NCI-H2107 treated with DMSO at 0.1 percent for 48 hours (cell line): Measurements from ENCODE around the gene CRKL.

Experiments used
- DNase-seq: peaks from one replicate; lab custom pipeline; 2025; ENCODE audit not compliant: unreplicated experiment; lab: John Stamatoyannopoulos, UW

Gene CRKL

DNA sequence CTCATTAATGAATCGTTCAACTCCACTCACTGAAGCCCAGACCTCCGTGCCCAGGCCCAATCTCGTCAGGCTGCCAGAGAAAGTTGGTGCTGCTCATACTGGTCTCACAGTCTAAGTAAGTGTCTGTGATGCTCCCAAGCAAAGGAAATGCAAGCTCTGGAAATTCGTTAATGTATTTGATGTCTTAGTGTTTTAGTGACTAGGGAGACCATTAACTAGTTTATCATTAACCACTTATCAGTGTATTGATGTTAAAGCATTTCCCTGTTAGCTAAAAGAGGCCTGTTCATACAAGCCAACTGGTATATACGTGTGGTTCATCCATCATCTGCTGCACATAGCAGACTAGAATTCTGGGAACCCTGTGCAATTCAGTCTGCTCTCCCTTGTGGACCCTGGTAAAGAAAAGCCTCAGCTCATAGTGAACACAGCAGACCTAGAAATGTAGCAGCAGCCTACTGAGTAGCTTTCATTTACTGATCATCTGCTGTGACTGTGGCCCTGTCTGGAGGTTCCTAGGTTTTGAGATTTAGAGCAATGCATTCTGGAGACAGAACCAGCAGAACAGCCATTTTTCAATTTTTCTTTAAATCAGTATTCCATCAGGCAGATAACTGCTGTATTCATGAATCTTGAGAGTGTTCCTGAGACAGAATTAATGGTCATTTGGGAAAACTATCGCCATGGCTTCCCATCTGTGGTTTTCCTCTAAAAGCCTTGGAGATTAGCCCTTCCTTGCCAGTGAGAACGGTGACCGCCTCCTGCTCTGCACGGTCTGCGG, 34.1 kb downstream of the CRKL start:
- DNase-seq = no peak

DNA sequence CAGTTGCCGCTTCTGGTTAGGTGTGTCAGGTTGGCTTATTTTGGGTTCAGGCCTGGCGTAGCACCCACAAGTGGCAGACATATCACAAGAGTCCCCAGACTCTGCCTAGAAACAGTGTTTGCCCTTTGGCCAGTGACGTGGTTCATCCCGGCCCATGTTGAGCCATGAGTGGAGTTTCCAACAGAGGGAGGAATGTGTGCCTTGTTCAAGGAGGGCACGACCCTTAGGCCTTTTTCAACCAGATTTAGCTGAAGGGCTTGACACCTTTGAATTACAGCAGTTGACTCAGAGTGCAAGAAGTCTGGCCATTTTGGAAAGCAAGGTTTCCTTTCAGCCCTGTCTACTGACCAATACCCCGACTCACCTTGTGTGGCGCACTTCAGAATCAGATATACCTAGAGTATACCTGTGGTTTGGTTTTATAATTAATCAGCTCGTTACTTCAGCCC, 34.7 kb downstream of the CRKL start:
- no peak for DNase-seq

DNA sequence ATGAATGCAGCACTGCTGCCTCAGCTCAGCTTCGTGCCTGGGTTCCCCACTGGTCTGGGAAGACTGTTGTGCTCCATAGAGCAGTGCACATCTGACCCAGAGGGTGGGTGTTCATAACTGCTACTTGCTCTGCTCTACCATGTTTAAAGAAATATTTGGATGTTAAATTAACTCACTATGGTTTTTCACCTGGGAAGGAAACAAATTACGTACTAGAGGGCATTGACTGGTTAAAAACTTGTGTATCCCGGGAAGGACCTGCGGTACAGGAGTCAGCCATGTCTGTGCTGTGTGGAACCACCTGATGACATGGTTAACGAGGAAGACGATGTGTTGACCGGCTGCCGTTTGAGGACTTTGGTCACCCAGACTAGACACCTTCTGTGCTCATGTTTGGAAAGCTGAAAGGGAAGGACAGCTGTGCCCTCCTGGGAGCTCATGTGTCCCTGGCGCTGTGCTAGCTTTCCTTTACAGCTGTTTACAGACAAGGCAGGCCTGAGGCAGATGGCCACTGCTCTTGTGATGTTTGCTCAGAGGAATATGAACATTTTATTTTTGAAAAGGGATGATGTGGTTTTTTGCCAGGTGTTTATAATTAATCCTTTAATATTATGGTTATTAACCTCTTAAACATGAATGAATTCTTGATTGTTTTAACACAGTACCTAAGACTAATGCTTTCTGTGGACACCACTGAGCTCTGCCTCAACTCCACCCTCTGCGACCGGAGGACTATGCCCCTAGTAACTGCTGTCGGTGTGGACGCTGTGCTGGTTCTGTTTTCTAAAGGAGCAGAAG, 35.5 kb downstream of the CRKL start:
- no peak for DNase-seq

DNA sequence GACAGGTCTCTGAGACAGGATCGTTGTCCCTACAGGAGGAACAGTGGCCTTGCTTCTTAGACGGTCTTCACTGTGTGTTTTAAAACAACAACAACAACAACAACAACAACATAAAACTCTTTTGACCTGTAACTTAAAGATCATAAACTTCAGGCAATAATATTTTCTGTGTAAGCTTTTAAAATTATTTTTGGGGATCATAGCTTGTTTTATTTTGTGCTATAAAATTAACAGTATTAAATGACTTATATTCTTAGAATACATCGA, 36.1 kb downstream of the CRKL start:
- no peak for DNase-seq

DNA sequence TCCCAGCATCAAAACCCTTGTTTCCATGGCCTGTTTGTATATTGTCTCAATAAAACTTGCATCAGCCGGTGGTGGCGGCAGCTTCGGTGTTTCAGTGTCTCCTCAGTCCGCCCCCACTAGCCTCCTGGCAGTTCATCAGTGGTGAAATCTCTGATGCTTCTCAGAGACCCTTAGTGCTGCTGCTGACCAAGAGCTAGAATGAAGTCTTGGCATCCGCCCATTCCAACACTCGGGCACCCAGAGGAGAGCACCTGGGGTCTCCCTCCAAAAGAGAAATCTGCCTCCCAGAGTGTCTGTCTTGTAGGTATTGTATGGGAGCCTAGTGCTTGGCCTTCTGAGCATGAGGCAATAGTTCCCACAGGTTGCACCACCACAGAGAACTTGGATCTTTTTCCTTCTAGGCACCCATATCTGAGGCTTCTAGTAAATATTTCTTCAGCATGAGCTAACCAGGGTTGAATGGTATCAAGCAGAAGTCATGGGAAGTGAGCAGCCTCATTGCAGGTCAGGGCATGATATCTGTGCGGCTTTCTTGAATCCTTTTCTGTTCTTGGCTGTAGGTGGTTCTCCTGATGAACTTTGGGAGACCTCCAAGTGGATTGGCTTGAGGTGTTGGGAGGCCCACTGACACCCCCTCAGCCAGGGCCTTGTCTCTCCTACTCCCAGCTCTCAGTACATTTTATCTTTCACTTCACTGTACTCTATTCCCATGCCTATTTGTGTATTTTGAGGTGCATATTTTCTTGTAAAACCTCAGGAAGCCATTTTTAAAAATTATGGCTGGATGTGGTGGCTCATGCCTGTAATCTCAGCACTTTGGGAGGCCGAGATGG, 36.7 kb downstream of the CRKL start:
- no peak for DNase-seq

DNA sequence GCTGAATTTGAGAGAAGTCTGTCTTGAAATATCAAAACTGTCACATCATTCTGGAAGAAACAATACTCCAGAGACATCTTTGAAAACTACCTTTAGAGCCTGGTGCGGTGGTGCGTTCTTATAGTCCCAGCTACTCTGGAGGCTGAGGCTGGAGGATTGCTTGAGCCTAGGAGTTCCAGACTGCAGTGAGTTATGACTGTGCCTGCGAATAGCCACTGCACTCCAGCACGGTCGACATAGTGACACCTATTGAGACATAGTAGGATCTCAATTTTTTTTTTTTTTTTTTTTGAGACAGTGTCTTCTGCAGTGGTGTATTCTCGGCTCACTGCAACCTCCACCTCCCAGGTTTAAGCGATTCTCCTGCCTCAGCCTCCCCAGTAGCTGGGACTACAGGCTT, 38.3 kb downstream of the CRKL start:
- DNase-seq = no peak

DNA sequence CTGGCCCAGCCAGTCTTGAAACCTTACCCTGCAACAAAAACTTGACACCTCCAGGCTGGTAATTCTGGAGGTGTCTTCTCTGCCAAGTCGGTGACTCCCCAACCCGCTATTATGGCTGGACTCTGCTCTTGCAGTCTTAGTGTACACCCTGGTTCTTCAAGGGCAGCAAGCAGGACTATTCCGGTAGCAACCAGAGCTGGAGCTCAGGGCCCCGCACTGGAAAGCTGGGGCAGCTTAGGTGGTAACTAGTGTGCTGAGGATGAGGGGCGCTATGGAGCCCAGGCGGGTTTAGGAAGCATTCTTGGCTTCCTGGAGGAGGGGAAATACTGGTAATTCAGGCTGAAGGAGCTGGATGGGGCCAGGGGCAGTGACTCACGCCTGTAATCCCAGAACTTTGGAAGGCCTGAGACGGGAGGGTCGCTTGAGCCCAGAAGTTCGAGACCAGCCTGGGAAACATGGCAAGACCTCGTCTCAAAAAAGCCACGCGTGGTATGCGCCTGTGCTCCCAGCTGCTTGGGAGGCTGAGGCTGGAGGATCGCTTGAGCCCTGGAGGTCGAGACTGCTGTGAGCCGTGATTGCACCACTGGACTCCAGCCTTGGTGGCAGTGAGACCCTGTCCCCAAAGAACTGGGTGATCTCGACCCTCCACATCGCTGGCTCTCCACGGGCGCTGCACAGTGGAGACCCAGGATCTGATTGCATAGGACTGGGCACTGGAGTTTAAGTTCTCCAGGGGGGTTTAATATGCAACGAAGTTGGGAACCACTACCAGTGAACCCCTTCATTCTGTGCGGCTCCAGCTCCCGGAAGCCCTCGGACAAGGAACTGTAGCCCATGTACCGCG, 39.3 kb downstream of the CRKL start:
- DNase-seq = no peak

DNA sequence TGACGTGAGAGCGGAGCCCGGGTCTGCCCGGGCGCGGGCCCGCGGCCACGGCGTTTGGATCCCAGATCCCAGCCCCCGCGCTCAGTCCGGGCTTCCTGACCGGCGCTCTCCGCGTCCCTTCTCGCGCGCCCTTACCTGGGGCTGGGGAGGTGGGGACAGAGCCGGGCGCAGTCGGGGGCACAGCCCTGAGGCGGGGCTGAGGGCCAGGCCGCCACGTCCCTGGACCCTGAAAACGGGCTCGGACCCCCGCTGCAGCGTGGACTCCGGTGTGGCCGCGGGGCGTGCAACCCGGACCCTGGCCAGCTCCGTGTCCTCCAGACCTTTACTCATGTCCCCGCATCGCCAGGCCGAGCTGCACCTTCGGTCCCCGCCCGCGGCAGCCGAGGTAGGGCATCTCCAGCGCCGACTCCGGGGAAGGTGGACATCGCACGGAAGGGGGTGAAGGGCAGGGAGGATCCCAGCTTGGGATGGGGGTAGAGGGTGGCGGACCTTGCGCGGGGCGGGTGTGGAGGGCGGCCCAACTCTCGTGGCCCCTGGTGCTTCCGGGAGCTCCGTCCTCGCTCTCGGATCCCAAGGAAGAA, 40.0 kb downstream of the CRKL start:
- no peak for DNase-seq

DNA sequence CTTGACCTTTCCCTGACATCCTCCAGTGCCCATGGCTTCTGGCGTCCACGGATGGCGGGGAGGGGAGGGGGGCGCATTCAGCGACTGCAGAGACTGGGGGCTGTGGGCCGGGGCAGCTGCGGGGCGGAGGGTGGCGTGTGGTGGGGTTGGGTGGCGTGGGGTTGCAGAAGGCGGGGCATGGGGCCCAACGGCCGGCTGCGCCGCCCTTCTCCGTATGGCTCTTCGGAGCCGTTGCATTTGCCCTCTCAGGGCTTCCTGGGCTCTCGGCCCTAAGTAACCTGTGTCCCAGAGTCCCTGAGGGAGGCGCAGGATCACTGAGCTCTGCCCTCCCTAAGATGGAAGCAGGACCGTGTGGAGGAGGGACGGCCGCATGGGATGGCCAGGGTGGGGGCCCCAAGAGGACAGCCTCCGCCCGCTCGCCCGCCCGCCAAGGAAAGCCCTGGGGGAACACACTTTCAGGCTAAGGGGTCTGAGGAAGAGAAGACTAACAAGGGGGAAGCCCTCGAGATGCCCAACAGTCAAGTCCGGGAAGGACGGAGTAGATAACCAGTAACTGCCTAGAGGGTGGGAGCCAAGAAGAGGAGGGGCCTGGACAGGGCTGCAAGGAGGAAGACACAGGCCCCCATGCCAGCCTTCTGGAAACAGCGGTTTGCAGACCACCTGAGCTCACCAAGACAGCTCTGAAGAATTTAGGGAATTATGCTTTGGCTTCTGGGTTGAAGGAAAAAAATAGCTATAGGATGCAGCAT, 40.6 kb downstream of the CRKL start:
- no peak for DNase-seq

DNA sequence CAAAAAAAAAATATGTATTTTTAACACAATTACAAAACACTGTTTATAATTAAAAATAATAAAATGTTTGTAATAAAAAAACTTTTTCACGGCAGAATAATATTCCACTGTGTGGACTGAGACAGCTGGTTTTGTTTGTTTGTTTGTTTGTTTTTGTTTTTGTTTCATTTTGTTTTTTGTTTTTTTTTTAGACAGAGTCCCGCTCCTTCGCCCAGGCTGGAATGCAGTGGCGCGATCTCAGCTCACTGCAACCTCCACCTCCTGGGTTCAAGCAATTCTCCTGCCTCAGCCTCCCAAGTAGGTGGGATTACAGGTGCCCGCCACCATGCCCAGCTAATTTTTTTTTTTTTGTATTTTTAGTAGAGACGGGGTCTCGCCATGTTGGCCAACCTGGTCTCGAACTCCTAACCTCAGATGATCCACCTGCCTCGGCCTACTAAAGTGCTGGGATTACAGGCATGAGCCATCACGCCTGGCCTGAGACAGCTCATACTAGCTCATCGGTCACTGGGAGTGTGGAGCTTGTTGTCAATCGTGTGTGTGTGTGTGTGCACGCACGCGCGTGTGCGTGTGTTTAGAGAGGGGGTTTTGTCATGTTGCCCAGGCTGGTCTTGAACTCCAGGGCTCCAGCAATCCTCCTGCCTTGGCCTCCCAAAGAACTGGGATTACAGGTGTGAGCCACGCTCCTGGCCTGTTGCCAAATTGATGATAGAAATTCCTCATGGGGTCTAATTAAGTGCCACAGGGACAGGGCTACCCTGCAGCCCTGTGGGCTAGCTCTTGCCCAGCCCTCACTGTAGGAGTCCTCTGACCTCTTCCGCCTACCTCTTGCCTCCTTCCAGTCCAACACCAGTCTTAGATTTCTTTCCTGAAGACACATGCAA, 42.6 kb downstream of the CRKL start:
- DNase-seq = no peak

DNA sequence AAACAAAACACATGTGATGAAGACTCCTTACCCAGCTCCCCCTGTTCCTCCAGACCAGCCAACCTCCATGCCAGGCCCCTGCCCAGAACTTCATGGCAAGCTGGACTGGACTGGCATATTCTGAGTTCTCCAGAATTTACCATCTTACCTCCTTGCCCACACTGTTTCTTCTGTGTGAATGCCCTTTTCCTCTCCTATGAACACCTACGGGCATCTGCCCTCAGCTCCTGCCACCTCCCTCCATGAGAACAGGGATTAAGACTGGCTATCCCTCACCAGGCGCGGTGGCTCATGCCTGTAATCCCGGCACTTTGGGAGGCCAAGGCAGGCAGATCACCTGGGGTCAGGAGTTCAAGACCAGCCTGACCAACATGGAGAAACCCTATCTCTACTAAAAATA, 43.4 kb downstream of the CRKL start:
- DNase-seq = no peak

DNA sequence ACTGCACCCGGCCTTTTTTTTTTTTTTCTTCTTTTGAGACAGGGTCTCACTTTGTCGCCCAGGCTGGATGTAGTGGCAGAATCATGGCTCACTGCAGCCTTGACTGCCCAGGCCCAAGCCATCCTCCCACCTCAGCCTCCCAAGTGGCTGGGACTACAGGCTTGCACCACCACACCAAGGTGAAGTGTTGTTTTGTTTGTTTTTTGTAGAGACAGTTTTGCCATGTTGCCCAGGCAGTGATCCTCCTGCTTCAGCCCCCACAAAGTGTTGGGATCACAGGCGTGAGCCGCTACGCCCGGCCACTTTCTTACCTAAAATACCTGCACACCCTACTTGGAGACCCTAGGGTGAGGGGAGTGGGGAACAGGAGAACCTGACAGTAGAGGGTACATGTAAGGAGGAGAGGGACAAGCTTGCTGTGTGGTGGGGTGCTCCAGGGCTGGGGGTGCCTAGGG, 45.3 kb downstream of the CRKL start:
- DNase-seq = no peak

DNA sequence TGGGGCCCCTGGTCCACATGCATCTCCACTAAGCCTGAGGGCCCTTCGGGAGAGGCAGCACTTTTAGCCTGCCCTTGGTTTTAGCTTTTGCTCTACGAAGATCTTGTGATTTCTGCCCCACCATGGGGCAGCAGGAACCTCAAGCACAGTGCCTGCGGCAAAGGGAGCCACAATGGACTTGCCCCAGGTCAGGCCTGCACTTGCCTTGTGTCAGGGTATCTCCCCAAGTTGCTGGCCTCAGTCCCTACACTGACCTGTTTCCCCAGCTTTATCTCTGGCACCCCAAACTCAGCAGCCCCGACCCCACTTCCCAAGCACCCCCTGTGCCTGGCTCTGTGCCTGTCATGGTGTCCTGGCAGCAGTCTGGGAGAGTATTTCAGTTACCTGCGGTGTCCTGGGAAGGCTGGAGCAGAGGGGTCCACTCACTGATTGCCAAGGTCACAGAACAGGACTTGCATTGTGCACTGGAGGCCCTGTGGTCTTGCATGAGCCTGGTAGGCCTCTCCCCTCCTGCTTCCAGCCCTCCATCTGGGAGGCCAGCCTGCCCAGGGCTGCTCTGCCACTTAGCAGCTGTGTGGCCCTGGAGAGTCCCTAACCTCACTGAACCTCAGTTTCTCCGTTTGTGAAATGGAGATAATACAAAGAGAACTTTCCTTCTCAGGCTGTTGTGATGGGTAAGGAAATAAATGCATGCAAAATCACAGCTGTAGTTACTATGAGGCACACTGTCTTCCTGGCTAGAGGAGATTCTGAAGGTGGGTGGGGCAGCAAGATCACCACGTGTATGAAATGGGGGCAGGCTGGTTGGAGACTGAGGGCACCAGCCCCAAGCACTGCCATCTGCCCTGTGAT, 46.2 kb downstream of the CRKL start:
- DNase-seq = no peak

DNA sequence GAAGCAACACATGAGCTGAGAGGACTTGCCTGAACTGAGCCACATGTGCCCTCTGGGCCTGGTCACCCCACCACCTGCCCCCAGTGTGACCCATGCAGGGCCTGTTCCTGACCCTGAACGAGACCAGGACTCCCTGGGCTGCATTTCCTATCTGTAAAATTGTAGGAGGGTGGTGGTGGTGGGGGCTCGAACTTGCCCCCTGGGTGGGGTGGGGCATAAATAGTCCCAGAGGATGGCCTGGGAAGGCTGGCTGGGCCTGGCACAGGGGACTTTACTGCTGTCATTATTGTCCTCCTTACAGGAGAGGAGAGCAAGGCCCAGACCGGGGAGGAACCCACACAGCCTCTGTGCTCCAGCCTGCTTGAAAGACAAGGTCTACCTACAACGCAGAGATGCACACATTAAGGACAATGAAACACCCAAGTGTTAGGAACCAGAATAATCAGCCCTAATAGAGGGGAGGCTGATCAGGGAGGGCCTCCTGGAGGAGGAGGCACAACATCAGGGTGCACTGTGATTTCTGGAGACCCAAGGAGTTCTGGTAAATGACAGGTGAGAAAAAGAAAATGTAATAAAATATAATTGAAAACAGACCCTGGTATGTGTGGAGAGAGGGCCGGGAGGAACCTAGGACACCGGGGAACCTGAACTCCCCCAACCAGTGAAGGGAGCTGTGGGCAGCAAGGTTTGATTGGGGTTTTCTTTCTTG, 47.0 kb downstream of the CRKL start:
- DNase-seq = no peak

DNA sequence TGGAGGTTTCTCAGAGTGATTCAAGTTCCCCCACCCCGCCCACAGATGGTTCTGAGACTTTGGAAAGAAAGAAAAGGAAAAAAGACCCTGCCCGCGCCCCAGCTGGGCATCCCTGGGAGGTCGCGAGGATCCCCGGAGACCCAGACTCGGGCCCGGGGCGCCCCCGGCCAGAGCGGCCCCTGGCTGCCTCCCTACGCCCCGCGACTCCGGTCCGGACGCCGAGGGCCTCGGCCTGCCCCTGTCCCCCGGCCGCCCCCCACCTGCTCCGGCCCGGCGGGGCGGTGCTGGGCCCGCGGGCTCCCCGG, 47.5 kb downstream of the CRKL start:
- no peak for DNase-seq

DNA sequence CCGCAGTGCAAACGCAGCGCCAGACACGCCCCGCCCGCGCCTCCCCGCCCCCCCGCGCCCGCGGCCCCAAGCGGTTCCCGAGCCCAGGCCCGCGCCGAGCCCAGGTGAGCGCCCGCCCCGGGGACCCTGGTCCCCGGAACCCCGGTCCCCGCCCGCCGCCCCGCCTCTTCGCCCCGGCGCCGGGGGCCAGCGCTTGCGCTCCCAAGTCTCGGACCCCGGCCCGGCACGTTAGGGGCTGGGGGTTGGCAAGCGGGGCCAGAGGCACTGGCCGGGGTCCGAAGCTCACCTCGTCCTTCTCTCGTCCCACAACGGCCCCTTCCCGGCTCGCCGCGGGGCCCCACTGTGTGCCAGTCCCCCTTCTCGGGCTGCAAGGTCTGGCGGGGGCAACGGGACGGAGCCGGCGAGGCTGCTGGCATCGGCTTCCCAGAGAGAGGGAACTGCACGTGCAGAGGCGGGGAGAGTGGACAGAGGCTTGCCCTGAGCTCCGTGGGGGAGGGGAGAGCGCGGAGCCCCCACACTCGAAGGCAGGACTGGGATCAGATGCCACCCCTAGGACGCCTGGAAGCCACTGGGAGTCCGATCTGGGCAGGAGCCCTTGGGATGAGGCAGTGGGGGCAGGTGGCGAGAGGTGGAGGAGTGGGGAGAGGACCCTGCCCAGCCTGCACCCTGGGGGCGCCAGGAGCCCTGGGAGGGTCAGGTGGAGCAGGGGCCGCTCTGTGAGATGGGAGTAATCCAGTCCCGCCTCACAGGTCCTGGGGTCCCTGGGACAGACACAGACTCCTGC, 48.1 kb downstream of the CRKL start:
- no peak for DNase-seq
